Right forelimb (tissue), 1 donor: ENCODE results near the gene EVI5L.

Experiments
- DNase-seq: peaks from one replicate; pipeline ENCODE4 v3.0.0-alpha.2; 2018

EVI5L gene

DNA sequence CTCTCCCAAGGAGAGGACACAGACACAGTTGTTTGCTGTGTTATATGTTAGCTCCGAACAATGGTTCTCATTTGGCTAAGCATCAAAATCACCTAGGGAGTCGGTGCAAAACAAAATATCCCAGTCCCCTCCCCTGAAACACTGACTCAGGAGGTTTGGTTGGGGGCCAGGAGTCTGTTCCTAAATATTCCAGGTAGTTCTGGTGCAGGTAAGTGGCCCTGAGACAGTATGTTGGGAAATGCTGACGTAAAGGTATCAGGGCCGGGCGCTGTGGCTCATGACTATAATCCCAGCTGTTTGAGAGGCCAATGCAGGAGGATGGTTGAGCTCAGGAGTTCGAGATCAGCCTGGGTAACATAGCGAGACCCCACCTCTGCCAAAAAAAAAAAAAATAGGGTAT is 71.3 kb downstream of the EVI5L start:
- DNase-seq: no peak

GRCh38 chr19:7902796-7903243 is 72.8 kb downstream of the EVI5L start:
- DNase-seq: no peak

GRCh38 chr19:7903244-7904073 is 73.4 kb downstream of the EVI5L start, which contains the start of gene MAP2K7:
Gene MAP2K7 (plus strand): TSS chr19:7903877. CDS start chr19:7903945, 68 bp downstream.
- DNase-seq: peak; percentile 100

GRCh38 chr19:7904074-7905020 is 74.3 kb downstream of the EVI5L start:
- DNase-seq: no peak

GRCh38 chr19:7905268-7905667 is 75.2 kb downstream of the EVI5L start:
- no peak for DNase-seq

- DNase-seq: no peak
Observed at GRCh38 chr19:7905859-7906258, 75.8 kb downstream of the EVI5L start.

GRCh38 chr19:7907122-7907521 is 77.1 kb downstream of the EVI5L start:
- DNase-seq: no peak

- DNase-seq: no peak
Observed at GRCh38 chr19:7907544-7907943, 77.5 kb downstream of the EVI5L start.

DNA sequence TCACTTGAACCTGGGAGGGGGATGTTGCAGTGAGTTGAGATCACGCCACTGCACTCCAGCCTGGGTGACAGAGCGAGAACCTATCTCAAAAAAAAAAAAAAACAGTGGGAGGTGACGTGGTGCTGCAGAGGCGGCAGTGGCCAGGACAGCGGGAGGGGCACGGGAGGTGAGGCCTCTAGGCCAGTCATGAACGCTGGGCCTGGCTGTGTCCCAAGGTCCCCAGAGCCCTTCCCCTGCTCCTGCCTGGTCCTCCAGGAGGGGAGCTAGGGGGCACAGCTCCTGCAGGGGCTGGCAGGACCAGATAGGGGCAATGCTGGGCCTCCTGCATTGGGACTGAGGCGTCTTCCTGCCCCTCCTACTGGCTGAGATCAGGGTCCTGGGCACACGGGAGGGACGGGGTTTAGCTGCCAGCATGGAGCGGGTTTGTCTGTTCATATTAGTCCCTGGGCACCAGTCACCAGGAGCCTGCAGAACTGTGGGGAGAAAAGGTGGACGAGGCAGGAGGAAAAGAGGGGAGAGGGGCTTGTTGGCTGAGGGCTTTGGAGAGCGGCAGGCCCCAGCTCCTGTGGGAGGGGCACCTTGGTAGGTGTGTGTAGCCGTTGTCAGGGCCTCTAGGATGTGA is 78.2 kb downstream of the EVI5L start:
- DNase-seq: no peak

DNA sequence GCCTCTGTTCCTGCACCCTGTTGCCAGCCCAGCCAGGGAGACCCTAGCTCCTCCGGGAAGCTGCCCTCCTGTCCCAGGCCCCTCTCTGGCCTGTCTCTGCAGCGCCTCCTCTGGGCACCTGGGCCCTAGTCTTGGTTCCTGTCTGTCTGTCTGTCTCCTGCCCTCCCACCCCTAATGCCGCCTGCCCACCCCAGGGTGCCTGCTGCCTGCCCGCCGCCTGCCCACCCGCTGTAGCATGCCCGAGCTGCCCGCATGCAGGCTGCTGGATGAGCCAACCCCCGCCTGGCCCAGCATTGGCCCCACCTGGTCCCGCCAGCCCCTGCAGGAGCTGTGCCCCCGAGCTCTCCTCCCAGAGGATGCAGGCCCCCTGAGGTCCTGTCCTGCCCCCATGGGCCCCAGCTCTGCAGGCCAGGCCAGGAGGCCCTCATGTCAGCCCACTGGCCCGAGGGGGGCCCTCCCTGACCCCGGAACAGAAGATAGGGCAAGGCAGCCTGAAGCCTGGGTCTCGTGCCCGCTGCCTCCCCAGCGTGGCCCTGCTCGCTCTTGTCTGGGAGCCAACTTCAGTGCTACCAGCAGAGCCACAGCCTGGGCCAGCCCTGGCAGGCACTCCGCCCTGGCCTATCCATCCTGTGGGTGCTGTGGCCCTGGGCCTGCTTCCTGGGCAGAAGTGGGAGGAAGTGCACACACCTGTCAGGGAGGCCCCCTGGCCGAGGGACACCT is 78.9 kb downstream of the EVI5L start:
- DNase-seq: no peak

- no peak for DNase-seq
Observed at GRCh38 chr19:7909471-7910067, 79.6 kb downstream of the EVI5L start.

- DNase-seq: no peak
Observed at GRCh38 chr19:7910321-7911161, 80.5 kb downstream of the EVI5L start.

GRCh38 chr19:7911508-7912143 is 81.6 kb downstream of the EVI5L start:
- no peak for DNase-seq

- no peak for DNase-seq
Observed at GRCh38 chr19:7912144-7912696, 82.2 kb downstream of the EVI5L start.

DNA sequence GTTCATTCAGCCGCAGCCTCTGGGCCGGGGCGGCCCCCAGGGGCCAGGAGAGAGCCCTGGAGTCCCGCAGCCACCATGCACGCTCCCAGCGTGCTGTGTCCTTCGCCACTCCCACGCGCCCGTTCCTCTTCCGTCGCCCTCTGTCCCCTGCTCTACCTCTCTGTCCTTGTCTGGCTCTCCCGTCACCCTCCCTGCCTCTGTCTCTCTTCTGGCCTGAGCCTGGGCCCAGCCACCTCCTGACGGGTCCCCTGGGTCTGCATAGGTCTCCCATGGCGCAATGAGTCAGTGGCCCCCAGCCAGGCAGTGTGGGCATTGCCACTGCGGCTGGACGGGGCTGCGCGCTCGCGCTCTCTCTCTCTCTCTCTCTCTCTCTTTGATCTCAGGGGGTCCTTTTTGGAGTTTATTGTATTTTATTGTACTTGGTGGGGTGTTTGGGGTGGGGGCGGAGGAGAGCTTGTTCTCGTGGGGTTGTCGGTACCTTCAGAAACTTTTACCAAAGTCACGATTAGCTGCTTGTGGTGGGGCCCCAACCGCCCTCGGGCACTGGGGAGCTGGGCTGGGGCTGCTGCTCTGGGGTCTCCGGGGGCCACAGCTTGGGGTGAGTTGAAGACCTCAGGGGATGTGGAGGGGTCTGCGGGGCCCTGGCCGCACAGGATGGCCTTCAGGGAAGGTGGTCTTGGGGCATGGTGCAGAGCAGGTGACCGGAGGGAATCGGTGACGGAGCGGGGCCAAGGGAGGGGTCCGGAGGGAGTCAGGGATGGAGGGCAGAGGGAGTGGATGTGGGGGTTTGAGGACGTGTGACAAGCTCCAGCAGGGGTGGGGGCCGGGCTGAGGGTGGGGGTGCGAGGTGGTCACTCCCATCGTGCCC is 82.9 kb downstream of the EVI5L start:
- no peak for DNase-seq

DNA sequence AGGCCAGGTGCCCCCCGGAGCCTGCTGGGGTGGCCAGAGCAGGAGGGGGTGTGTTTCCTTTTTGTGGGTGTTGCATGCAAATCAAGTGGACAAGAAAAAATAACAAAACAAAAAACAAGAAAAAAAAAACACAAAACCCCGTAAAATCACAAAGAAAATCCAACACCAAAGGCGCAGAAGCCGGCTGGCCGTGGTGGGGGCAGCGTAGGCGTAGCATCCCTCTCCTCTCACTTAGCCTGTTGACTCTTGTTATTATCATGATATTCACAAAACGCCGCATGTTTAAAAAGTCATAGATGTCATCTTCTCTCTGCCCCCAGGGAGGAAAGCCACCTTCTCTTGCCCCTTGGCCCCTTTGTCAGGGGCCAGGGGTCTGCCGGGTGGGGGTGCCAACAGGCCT is 83.6 kb downstream of the EVI5L start:
- no peak for DNase-seq

GRCh38 chr19:7914099-7914498 is 84.1 kb downstream of the EVI5L start:
- no peak for DNase-seq
